Adipose tissue (tissue), 3 donors: ENCODE data around the gene MSS51. TPM values are rescaled to one million over a fixed set of nuclear protein-coding genes. Genes with fewer than 3 reads are reported as not detected.

Experiments
- H3K27ac ChIP-seq: one replicate; pipeline ENCODE4 v1.5.1; 2013; ENCODE audit warnings: low read depth, low read length
- WGBS, 3 donors: extraction: QIAGEN DNeasy Blood & Tissue Kit; methylation state at CpG; one replicate each; pipeline ENCODE4 v1.1.7; 2013; 5-methylcytosine and 5-hydroxymethylcytosine counted together
- polyA plus RNA-seq, 3 donors: library from polyadenylated mRNA; stranded (reverse); fragments of 200-250 nt; gene quantifications; one replicate each; pipeline ENCODE4 v1.2.3, GENCODE V29; 2013
- donor health status: healthy with polysubstance abuse.
- donor health status: Bipolar disorder and iron deficiency.
- donor health status: healthy.

Gene MSS51
- polyA plus RNA-seq, result 1 to 10 TPM in 1 of 3 donors, under 1 TPM in 2; 0.38 to 1.2 (median 0.61) TPM

- no peak within 1 kb of the TSS for H3K27ac ChIP-seq
These were observed at the start of gene MSS51 for GRCh38 chr10:73433538-73433867. MSS51 (minus strand) TSS chr10:73433561; CDS start chr10:73428284, 5,277 bp downstream.

- H3K27ac ChIP-seq, result no peak overlapping the region
- 87 to 91% (median 90%) methylated on average over 7 of the region's 7 CpGs for WGBS, 3 donors
These were observed 46.8 kb upstream of the MSS51 start for GRCh38 chr10:73480158-73480557.

GRCh38 chr10:73478636-73479035, 45.3 kb upstream of the MSS51 start:
- no peak overlapping the region for H3K27ac ChIP-seq
- 69 to 88% (median 75%) methylated on average over 3 of the region's 3 CpGs for WGBS, 3 donors

- H3K27ac ChIP-seq, result no peak overlapping the region
- WGBS, 3 donors, result 59 to 79% (median 70%) methylated on average over 3 of the region's 3 CpGs
These were observed 37.9 kb upstream of the MSS51 start for GRCh38 chr10:73471226-73471625.

GRCh38 chr10:73469579-73469978, 36.2 kb upstream of the MSS51 start:
- no peak overlapping the region for H3K27ac ChIP-seq

GRCh38 chr10:73467206-73467605, 33.8 kb upstream of the MSS51 start:
- 79 to 90% (median 80%) methylated on average over 2 of the region's 2 CpGs for WGBS, 3 donors
- H3K27ac ChIP-seq, result no peak overlapping the region

- no peak overlapping the region for H3K27ac ChIP-seq
- WGBS, 3 donors, result 72 to 90% (median 85%) methylated on average over 2 of the region's 2 CpGs
These were observed 32.8 kb upstream of the MSS51 start for GRCh38 chr10:73465978-73466726.

GRCh38 chr10:73460897-73461296, 27.5 kb upstream of the MSS51 start:
- 97 to 99% (median 97%) methylated on average over 4 of the region's 4 CpGs for WGBS, 3 donors
- H3K27ac ChIP-seq, result no peak overlapping the region

- 90 to 93% (median 92%) methylated on average over 6 of the region's 6 CpGs for WGBS, 3 donors
- no peak overlapping the region for H3K27ac ChIP-seq
These were observed 26.4 kb upstream of the MSS51 start for GRCh38 chr10:73459683-73460314.

- 73 to 94% (median 93%) methylated on average over 2 of the region's 2 CpGs for WGBS, 3 donors
- H3K27ac ChIP-seq, result no peak overlapping the region
These were observed 23.0 kb upstream of the MSS51 start for GRCh38 chr10:73456187-73456890.

- H3K27ac ChIP-seq, result no peak overlapping the region
- WGBS, 3 donors, result 70 to 88% (median 78%) methylated on average over 1 of the region's 1 CpG
These were observed 15.8 kb upstream of the MSS51 start for GRCh38 chr10:73449113-73449512.

- H3K27ac ChIP-seq, result no peak overlapping the region
- WGBS, 3 donors, result 69 to 90% (median 77%) methylated on average over 1 of the region's 1 CpG
These were observed 15.0 kb upstream of the MSS51 start for GRCh38 chr10:73448384-73448783.

GRCh38 chr10:73446926-73447325, 13.6 kb upstream of the MSS51 start:
- no peak overlapping the region for H3K27ac ChIP-seq

- 63 to 96% (median 74%) methylated on average over 1 of the region's 1 CpG for WGBS, 3 donors
These were observed 11.1 kb upstream of the MSS51 start for GRCh38 chr10:73444457-73444856.

GRCh38 chr10:73439605-73440312, 6.4 kb upstream of the MSS51 start:
- WGBS, 3 donors, result 81 to 86% (median 83%) methylated on average over 1 of the region's 1 CpG
- no peak overlapping the region for H3K27ac ChIP-seq

More at GRCh38 chr10:73444457-73444856, 11.1 kb upstream of the MSS51 start:
- no peak overlapping the region for H3K27ac ChIP-seq

GRCh38 chr10:73439055-73439454, 5.7 kb upstream of the MSS51 start:
- no peak overlapping the region for H3K27ac ChIP-seq
- 81 to 100% (median 100%) methylated on average over 1 of the region's 1 CpG for WGBS, 3 donors

GRCh38 chr10:73432646-73433537, 469 bp downstream of the MSS51 start:
- WGBS, 3 donors, result 72 to 82% (median 79%) methylated on average over 2 of the region's 2 CpGs
- H3K27ac ChIP-seq, result no peak overlapping the region

GRCh38 chr10:73426318-73426717, 7.0 kb downstream of the MSS51 start:
- no peak overlapping the region for H3K27ac ChIP-seq
- 93 to 98% (median 95%) methylated on average over 4 of the region's 4 CpGs for WGBS, 3 donors
